WTC11 (cell line): ENCODE data around the gene NCKIPSD. TPM values are rescaled to one million over a fixed set of nuclear protein-coding genes. Genes with fewer than 3 reads are reported as not detected.

ENCODE experiments used
- ATAC-seq: fragments of 200-7000 bp; cut with Tn5 transposase; 2 replicates; pipeline ENCODE4 v1.10.0; 2021; ENCODE audit warnings: mild to moderate bottlenecking, moderate library complexity
- CTCF ChIA-PET: fragments of 300-600 bp; sonication (Branson Sonifier 250); formaldehyde crosslinking; loops from one replicate; lab custom pipeline; 2021; ENCODE audit warnings: antibody characterized with exemption; lab: Charles Lee
- POLR2A ChIA-PET: fragments of 350-600 bp; sonication (Branson Sonifier 250); formaldehyde crosslinking; loops from one replicate; lab custom pipeline; 2021; ENCODE audit warnings: antibody characterized with exemption; lab: Charles Lee
- DNase-seq: peaks from one replicate; pipeline ENCODE4 v3.0.0; 2021; ENCODE audit warnings: low spot score
- H3K27ac Mint-ChIP-seq: 2 replicates; pipeline ENCODE4 v1.8.0; 2021; ENCODE audit warnings: mixed read lengths
- H3K27me3 Mint-ChIP-seq: 2 replicates; pipeline ENCODE4 v1.8.0; 2021; ENCODE audit warnings: low read depth, mild to moderate bottlenecking, moderate library complexity, mixed read lengths
- H3K36me3 Mint-ChIP-seq: 2 replicates; pipeline ENCODE4 v1.8.0; 2021; ENCODE audit warnings: mixed read lengths
- H3K4me1 Mint-ChIP-seq: 2 replicates; pipeline ENCODE4 v1.8.0; 2022; ENCODE audit warnings: mixed read lengths
- H3K4me3 Mint-ChIP-seq: 2 replicates; pipeline ENCODE4 v1.8.0; 2021; ENCODE audit warnings: mild to moderate bottlenecking, moderate library complexity, mixed read lengths
- H3K9me3 Mint-ChIP-seq: 2 replicates; pipeline ENCODE4 v1.8.0; 2021; ENCODE audit warnings: mixed read lengths
- AFF4 ChIP-seq: sonication (generic); formaldehyde crosslinking; IDR thresholded peaks from 2 replicates; pipeline ENCODE4 v1.8.1; 2023; ENCODE audit warnings: mild to moderate bottlenecking, missing genetic modification reagents, borderline replicate concordance
- AR ChIP-seq: fragments of 250-450 bp; sonication (Bioruptor Pico); IDR thresholded peaks from 2 replicates; pipeline ENCODE4 v1.9.0; 2021; ENCODE audit warnings: mild to moderate bottlenecking
- ARID4B ChIP-seq: sonication (generic); formaldehyde crosslinking; IDR thresholded peaks from 2 replicates; pipeline ENCODE4 v1.8.0; 2023; ENCODE audit warnings: missing genetic modification reagents, mild to moderate bottlenecking, borderline replicate concordance
- ATF3 ChIP-seq: sonication (generic); formaldehyde crosslinking; conservative IDR thresholded peaks from 2 replicates; pipeline ENCODE4 v1.8.1; 2022; ENCODE audit warnings: mild to moderate bottlenecking, missing genetic modification reagents
- E2F1 ChIP-seq: sonication (generic); formaldehyde crosslinking; IDR thresholded peaks from 2 replicates; pipeline ENCODE4 v1.8.0; 2022; ENCODE audit warnings: mild to moderate bottlenecking, missing genetic modification reagents
- ERG ChIP-seq: fragments of 250-450 bp; sonication (Bioruptor Pico); IDR thresholded peaks from 2 replicates; pipeline ENCODE4 v1.8.0; 2021; ENCODE audit warnings: mild to moderate bottlenecking
- GRHL2 ChIP-seq: fragments of 250-450 bp; sonication (Bioruptor Pico); IDR thresholded peaks from 2 replicates; pipeline ENCODE4 v1.8.0; 2022; ENCODE audit warnings: mild to moderate bottlenecking, moderate library complexity; ENCODE audit not compliant: insufficient replicate concordance, severe bottlenecking
- JUN ChIP-seq: sonication (generic); formaldehyde crosslinking; IDR thresholded peaks from 2 replicates; pipeline ENCODE4 v1.8.0; 2023; ENCODE audit warnings: mild to moderate bottlenecking, missing genetic modification reagents
- NFATC4 ChIP-seq: fragments of 250-450 bp; sonication (Bioruptor Pico); IDR thresholded peaks from 2 replicates; pipeline ENCODE4 v1.9.0; 2021; ENCODE audit warnings: mild to moderate bottlenecking
- SP1 ChIP-seq: sonication (generic); formaldehyde crosslinking; conservative IDR thresholded peaks from 2 replicates; pipeline ENCODE4 v1.8.1; 2022; ENCODE audit warnings: missing genetic modification reagents
- ZNF232 ChIP-seq: sonication (generic); formaldehyde crosslinking; IDR thresholded peaks from 2 replicates; pipeline ENCODE4 v1.8.0; 2022; ENCODE audit warnings: mild to moderate bottlenecking, missing genetic modification reagents
- ZNF317 ChIP-seq: sonication (generic); formaldehyde crosslinking; IDR thresholded peaks from 2 replicates; pipeline ENCODE4 v1.8.1; 2023; ENCODE audit warnings: low read depth, mild to moderate bottlenecking, moderate library complexity, missing genetic modification reagents, borderline replicate concordance
- ZNF423 ChIP-seq: fragments of 250-450 bp; sonication (Bioruptor Pico); IDR thresholded peaks from 2 replicates; pipeline ENCODE4 v2.1.2; 2022; ENCODE audit warnings: mild to moderate bottlenecking, moderate library complexity
- total RNA-seq: library from RNA; stranded (reverse); gene quantifications from 3 replicates; pipeline ENCODE4 v1.2.3, GENCODE V29; 2021

Gene NCKIPSD
- total RNA-seq, 1 experiment from 2014 or later, result 40.1 TPM

- ATAC-seq (no peak), DNase-seq (no peak)
- TF ChIP-seq ARID4B (CRISPR knock-in tag) (no peak), ZNF423 (CRISPR knock-in tag) (no peak), ZNF232 (CRISPR knock-in tag) (no peak), GRHL2 (CRISPR knock-in tag) (no peak), E2F1 (no peak), JUN (CRISPR knock-in tag) (no peak)
- peaks cover 55% of the 10 kb centered on the region for H3K36me3 Mint-ChIP-seq
- ChIA-PET POLR2A (no interaction called here), CTCF (no interaction called here)
- no peak overlapping the region for H3K4me3 Mint-ChIP-seq
- peaks cover 16% of the 10 kb centered on the region for H3K4me1 Mint-ChIP-seq
- no peaks in the 10 kb centered on the region for H3K27me3 Mint-ChIP-seq
- no peak overlapping the region for H3K27ac Mint-ChIP-seq
- H3K9me3 Mint-ChIP-seq, result no peaks in the 10 kb centered on the region
These were observed 3.6 kb downstream of the NCKIPSD start for GRCh38 chr3:48681974-48682610.

GRCh38 chr3:48681541-48681880 lies 4.2 kb downstream of the NCKIPSD start:
- CTCF ChIA-PET, result no interaction called here
- POLR2A ChIA-PET, result no interaction called here
- TF ChIP-seq ERG, result no peak
- TF ChIP-seq, all 79 proteins: peak for 0
- no peak for ATAC-seq
- no peak for DNase-seq
- H3K27me3 Mint-ChIP-seq, result no peaks in the 10 kb centered on the region
- H3K4me3 Mint-ChIP-seq, result no peak overlapping the region
- no peaks in the 10 kb centered on the region for H3K9me3 Mint-ChIP-seq
- H3K4me1 Mint-ChIP-seq, result peaks cover 14% of the 10 kb centered on the region
- H3K27ac Mint-ChIP-seq, result no peak overlapping the region
- H3K36me3 Mint-ChIP-seq, result peaks cover 55% of the 10 kb centered on the region

- peaks cover 61% of the 10 kb centered on the region for H3K36me3 Mint-ChIP-seq
- H3K4me1 Mint-ChIP-seq, result peaks cover 12% of the 10 kb centered on the region
- TF ChIP-seq AR (CRISPR knock-in tag) (no peak), NFATC4 (CRISPR knock-in tag) (no peak), SP1 (CRISPR knock-in tag) (no peak), ATF3 (no peak), AFF4 (CRISPR knock-in tag) (no peak), ZNF317 (no peak)
- TF ChIP-seq, all 79 proteins: peak for 0
- DNase-seq (no peak), ATAC-seq (no peak)
- no peak overlapping the region for H3K27ac Mint-ChIP-seq
- H3K4me3 Mint-ChIP-seq, result no peak overlapping the region
- no peaks in the 10 kb centered on the region for H3K27me3 Mint-ChIP-seq
- no peaks in the 10 kb centered on the region for H3K9me3 Mint-ChIP-seq
- CTCF ChIA-PET, result no interaction called here
- POLR2A ChIA-PET, result no interaction called here
These were observed 4.7 kb downstream of the NCKIPSD start for GRCh38 chr3:48680811-48681540.
